ENCODE measurements around the gene SPOCD1.

GRCh38 chr1:31781138-31781755 lies 34.6 kb downstream of the SPOCD1 start:
- TF ChIP-seq CTCF (IDR thresholded peaks at IDR 0.05), result no peak
- TF ChIP-seq POLR2AphosphoS5 (IDR thresholded peaks at IDR 0.05), result no peak
- no peak for TF ChIP-seq POLR2A (IDR thresholded peaks at IDR 0.05)
